Measurements from ENCODE around the gene DSG3.

DNA sequence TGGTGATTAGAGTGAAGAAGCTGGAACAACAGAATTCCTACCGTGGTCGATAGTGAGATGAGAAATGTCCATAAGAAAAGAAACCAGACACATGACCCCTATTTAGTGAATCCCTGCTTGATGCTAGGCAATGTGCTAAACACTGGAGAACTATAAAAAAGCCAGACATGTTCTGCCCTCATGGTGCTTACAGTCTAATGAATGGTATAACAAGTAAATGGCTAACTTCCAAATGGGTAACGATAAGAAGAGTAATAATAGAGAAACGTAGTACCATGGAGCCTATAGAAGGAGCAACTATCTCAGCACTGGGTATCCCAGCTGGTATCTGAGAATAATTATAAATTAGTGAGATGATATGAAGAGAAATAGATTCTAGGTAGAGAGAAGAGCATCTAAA is 55.5 kb downstream of the DSG3 start:
- no peak for TF ChIP-seq POLR2A (IDR thresholded peaks at IDR 0.05)
- TF ChIP-seq, protein P1, sequence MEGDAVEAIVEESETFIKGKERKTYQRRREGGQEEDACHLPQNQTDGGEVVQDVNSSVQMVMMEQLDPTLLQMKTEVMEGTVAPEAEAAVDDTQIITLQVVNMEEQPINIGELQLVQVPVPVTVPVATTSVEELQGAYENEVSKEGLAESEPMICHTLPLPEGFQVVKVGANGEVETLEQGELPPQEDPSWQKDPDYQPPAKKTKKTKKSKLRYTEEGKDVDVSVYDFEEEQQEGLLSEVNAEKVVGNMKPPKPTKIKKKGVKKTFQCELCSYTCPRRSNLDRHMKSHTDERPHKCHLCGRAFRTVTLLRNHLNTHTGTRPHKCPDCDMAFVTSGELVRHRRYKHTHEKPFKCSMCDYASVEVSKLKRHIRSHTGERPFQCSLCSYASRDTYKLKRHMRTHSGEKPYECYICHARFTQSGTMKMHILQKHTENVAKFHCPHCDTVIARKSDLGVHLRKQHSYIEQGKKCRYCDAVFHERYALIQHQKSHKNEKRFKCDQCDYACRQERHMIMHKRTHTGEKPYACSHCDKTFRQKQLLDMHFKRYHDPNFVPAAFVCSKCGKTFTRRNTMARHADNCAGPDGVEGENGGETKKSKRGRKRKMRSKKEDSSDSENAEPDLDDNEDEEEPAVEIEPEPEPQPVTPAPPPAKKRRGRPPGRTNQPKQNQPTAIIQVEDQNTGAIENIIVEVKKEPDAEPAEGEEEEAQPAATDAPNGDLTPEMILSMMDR (IDR thresholded peaks at IDR 0.05) = no peak

Data from adrenal gland (tissue), 5 donors.